Activated T-cell treated with anti-CD3 and anti-CD28 coated beads, Interleukin-2, amount 50 U/mL, for 1 hour (primary cell): Measurements from ENCODE around the gene PMP22.

Experiments
- DNase-seq: peaks from one replicate; pipeline ENCODE4 v3.0.0-alpha.2; 2020

Gene PMP22

DNA sequence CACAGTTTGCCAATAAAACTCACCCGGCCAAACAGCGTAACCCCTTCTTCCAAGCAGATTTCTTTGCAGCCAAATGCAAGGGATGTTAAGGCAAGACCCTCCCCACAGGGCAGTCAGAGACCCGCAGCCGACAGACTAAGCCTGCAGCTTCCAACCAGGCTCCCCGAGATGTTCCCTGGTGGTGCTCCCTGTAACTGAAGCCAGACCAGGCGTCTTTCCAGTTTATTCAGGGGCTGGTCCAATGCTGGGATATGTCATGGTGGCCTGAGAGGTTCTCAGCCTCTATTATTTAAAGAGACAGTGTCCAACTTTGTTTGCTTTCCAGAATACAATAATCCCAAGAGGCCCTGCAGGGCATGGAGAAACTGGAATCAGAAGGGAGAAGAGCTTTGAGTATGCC, at the start of gene PMP22:
Gene PMP22 (minus strand): TSS at position 196 of the 400 bp plus-strand sequence. CDS start 4,599 bp downstream, outside the sequence.
- DNase-seq: no peak

DNA sequence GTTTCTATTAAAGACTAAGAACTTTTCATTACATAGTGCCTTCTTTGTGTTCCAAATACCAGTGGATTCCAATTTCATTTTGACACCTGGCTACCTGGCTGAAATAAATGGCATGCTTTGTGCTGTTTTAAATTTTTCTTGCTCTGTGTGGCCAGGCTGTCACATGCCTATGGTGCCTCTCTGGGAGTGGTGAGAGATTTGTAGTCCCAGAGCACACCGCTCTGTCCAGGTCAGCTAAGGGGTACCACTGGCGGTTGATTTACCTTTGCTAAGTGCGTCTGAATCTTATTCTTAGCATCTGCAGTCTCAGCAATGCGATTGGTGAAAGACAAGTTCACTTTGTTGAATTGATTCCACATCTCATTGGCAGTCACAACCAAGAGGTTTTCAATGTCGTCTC, 46.9 kb upstream of the PMP22 start:
- no peak for DNase-seq

DNA sequence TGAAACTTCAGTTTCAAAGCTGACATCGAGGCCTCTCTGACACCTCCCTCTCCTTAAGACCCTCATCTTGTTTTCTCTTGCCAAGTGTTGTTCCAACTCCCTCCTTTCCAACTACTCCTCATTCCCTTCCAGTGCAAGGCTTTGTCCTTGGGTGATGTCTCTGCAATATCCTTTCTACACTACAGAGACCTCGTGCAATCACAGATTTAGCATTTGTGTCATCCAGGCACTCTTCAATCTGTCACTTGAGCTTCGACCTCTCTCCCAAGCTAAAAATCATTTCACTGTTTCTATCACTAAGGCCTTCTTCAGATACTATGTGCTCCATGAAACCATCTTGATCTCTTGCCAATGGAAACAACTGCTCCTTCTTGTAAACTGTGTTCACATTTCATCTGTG, 44.7 kb upstream of the PMP22 start:
- no peak for DNase-seq

DNA sequence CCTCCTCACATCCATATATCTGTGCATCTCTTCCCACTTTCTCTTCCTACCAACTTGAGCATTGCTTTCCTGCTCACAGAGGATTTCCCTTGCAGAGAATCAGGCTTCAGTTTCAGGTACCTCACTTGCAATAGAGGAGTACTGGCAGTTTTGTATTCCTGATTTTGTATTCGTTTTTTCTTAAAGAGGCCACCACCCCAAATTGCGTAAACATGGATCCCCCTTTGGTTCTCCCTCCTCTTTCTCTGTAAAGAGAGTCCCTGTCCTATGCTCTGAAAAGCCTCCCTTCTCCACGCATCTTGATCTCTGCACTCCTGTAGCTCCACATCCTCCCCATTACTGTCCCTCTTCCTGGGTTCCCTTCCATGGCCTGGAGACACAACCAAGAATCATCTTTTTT, 44.1 kb upstream of the PMP22 start:
- DNase-seq: no peak

DNA sequence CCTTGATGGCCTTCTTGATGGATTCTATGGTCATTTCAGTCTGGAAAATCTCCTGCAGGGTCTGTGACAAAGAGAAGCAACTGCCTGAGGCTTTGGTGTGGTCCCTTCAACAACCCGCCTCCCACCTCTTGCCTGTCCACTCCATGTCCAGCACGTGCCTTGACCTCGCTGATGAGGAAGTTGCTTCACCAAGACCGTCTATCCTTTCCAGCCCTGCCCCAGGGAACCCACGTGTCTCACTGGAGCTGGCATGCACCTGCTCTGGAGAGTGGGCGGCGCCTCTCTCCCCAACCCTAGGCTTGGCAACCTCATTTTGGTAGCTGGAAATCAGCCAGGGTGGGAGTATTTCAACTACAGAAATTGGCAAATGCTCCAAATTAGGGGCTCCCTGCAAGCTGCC, 43.6 kb upstream of the PMP22 start:
- no peak for DNase-seq

DNA sequence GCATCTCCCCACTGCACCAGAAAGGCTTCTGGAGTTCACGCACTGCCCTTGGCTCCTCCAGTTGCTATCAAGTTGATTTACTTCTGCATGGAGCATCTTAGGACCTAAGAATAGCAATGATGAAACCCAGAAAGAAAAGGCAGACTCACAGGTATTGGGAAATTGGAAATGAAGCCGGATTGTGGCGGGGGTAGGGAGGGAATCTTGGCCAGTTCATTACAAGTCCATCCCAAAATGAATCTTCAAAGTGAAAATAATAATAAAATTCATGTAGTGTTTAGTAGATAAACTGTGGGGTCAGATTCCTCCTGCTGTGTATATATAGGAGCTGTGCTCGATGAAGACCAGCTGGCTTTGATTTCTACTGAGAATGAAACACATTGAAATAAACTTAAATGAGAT, 42.6 kb upstream of the PMP22 start:
- no peak for DNase-seq

DNA sequence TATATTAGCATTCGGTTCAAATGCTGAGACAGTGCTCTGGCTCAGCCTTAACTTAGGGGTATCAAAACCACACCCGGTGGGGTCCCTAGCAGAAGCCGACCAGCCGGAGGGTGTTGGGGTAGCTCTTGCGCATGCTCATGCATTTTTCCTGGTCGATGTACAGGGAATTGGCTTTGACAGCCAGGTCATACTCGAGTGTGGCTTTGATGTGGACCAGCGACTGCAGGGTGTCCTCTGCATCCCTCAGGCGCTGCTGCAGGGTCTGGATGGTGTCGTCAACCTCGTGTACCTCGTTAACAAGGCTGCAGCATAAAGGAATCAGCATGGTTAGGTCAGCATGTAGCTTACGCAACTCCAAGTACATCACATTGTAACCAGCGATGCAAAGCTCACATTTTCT, 38.7 kb upstream of the PMP22 start:
- DNase-seq: no peak

DNA sequence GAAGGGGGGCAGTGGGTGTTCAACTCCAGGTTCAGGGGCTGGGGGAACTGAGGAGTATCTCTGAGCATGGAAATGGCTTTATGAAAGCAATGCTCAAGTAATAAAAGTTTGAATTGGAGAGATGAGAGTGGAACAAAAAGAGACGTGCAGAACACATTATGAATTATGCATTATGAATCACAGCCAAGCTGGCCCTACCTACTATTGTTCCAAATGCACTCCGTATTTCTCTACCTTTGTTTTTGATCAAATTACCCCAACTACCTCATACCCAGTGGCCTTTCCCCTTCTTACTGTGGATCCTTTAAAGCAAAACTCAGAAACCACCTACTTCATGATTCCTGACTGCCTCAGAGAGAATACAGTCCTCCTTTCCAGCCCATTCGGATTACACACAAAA, 38.1 kb upstream of the PMP22 start:
- DNase-seq: no peak

DNA sequence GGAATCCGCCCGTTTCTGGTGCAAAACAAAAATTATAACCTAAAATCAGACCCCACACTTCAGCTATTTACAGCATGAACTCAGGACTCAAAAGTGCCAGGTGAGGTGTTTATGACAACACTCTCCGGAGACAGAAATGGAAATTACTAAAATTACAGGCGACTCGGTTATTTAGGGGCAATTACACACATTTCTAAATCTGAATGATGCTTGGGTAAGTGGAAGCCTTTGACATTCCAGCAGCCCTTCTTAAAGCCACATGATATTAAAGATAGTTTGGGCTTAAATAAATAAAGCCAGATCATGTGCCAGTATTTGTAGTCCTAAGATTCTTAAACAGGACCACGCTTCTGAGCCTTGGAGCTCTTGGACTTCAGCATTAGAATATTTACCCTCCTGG, 36.7 kb upstream of the PMP22 start:
- no peak for DNase-seq

DNA sequence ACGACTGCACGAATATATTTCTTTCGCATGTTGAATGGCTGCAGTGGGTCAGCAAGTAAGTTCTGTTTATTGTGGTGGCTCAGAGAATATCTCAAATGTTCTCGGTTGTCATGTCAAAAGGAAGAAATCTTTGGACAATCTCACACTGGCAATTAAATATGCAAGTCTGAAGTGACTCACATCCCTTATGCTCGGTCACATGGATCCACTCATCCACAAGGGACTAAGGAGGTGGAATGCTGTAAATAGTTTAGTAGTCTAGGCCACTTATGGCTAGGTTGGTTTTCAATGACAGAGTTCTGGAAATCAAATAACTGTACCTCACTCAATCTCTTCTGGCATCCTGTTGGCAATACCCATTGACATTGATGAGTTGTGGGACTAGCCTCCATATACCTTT, 33.0 kb upstream of the PMP22 start:
- DNase-seq: no peak

DNA sequence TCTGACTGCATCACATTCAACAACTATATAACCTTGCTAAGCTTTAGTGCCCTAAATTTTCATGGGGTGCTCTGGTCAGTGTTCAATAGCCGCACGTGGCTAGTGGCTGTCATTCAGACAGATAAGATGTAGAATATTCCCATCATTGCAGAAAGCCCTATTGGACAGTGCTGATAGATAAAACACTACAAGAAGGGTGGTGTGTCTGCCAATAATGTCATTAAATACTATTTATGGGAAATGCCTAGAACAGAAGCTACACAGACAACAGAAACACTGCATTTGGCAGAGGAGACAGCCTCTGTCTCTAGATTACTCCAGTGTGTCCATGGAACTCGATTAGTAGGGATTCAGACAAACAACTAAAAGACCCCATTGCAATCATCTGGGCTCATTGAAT, 28.4 kb upstream of the PMP22 start:
- no peak for DNase-seq

DNA sequence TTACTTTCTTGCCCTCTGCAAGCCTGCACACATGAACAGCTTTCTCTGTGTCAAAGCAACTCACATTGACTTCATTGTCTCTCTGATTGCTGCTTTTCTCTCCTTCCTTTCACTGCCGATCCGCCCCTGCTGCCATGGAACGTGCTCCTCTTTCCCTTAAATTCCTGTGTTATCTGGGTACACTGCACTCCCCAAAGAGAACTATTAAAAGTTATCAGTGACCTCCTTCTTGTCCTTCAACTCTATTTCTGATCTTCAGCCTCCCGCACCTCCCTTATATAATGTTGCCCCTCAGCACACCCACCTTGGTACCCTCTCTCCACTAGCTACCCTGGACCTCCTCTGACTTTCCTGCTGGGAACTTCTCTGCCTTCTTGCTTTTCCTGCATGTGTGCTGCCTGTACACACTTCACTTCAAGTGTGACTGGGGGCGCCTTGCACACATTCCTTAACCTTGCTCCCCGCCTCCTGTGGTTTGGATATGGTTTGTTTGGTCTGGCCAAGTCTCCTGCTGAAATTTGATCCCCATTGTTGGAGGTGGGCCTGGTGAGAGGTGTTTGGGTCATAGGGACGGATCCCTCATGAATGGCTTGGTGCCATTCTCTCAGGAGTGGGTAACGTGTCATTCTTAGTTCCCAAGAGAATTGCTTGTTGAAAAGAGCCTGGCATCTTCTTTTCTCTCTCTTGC, 26.7 kb upstream of the PMP22 start:
- no peak for DNase-seq

DNA sequence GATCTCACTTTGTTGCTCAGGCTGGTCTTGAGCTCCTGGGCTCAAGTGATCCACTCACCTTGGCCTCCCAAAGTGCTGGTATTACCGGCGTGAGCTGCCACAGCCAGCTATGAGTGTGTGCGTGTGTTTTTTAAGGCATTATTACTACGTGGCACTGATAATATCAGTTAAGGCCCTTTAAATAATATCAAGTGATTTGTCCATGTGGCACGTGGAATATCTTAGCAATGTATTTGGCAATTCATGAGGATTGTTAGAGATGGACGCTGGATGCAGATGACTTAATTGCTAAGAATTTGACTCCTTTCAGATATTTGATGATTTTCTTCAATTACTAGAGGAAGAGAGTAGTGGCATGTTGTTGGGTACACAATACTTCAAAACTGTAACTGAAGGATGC, 25.5 kb upstream of the PMP22 start:
- DNase-seq: no peak

DNA sequence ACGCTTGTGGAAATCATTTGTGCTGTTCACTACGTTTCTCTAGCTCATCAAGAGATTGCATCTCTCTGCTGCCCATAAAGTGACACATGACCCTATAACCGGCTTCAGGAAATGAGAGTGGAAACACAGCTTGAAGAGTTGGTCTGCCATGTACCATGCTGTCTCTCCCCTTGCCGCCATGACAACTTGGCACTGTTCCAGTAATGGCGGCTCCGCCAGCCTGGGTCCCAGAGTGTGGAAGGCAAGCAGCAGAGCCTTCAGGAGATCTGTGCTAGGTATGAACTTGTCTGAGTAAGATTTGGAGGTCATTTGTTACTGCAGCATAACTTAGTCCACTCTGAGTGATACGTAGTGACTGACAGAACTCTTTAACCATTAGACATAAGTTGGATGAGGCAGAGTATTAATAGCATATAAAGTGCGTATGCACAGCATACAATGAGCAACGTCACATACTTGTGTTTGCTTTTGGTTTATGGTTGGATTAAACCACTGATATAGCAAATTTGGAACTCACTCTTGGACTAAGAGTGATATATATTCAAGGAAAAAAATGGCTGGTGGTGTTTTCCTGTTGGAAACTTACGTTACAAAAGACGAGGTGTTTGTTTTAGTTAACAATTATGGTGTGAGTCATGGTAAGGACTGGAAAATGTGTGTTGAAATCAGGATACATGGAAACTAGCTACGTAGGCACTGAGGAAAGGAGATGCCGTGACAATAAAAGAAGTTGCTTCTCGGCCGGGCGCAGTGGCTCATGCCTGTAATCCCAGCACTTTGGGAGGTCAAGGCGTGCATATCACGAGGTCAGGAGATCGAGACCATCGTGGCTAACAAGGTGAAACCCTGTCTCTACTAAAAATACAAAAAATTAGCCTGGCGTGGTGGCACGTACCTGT, 24.4 kb upstream of the PMP22 start:
- DNase-seq: no peak

DNA sequence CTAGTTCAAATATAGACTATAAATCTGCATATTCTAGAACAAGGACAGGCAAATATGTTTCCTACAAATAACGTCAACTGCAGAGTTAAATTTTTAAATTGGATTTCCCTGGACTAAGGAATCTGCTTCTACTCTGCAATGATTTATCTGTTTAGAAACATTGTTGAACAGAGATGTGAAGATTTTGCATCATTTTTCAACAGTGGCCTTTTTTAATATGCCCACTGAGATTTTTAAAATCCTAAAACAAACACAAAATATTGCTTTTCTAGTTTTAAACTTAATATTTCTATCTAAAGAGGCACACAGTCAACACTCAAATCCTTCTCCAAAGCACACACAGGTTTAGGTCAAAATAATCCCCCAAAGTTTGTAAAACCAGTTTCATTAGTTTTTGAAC, 23.7 kb upstream of the PMP22 start:
- no peak for DNase-seq

DNA sequence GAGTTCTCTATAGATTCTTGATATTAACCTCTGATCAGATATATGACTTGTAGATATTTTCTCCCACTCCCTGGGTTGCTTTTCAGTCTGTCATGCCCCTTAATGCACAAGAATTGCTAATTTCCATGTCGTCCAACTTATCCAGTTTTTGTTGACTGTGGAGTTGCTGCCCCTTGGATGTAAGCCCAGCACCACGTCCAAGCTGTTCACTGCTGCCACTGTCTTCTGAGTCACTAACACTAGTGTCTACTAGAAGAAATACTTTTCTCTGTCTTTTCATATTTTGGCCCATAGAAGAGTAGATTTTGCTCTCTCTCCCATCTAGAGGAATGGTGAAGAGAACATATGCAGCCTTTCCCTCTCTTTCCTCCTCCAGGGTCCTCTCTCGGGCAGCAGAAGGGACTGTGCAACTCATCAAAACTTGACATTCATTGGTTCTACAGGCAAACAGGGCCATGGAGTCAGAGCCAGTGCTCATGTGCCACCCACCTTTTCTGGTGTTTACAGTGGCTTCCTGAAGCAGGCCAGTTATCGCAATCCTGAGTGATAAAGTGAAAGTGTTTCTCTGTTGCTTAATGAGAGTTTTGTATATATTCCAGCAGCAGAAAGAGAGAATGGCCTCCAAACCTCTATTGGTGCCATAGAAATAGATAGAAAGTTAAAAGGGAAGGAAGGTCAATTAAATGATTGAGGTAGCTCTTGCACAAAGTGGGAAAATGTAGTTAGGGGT, 22.6 kb upstream of the PMP22 start:
- DNase-seq: no peak

DNA sequence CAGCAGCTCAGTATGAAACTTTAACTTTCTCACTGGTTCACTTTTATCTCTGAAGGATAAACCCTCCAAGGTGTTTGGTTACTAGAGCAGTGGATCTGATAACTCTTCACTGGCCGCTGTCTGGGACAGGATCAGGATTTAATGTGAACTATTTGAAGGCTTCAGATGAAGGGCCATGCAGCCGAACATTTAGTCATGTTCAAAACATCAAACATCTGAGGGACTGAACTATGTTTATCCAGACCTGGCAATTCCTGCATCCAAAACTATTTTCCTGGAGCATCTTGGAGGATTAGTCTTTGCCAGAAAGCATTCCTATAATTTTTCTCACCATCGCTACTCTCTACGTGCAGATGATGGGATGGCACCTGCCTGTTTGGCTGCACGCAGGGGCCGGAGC, 20.3 kb upstream of the PMP22 start:
- no peak for DNase-seq

DNA sequence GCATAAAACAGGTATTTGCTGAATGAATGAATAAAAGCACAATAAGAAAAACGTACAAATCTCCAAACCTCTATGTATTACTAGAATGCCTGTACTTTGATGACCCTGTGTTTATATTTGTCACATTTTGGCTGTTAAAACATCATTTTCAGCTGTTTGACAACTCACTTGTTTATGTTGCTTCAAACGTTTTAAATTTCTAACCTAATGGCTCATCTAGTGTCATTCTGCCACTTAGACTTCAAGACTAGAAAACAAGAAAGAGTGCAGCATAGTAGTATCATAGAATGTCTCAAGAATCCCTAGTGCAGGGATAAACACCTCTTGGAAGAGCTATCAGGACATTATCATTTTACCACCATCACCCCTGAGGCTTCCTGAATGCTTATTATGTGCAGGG, 19.4 kb upstream of the PMP22 start:
- no peak for DNase-seq

DNA sequence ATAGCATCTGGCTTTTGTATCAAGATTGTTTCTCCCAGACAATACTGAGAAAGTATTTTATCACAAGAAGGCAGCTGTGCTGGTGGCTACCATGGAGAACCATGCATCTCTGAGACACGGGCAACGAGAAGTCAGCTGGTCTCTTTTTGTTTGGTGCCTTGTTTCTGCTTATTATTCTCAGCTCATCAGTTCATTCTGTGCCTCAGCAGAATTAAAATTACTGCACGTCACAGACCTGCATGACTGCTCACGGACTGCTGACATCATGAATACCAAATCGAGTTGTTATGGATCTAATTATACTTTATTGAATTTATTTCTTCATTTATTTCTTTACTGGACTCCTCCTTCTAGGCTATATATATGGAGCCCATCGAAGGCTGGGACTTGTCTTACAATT, 19.0 kb upstream of the PMP22 start:
- DNase-seq: no peak

DNA sequence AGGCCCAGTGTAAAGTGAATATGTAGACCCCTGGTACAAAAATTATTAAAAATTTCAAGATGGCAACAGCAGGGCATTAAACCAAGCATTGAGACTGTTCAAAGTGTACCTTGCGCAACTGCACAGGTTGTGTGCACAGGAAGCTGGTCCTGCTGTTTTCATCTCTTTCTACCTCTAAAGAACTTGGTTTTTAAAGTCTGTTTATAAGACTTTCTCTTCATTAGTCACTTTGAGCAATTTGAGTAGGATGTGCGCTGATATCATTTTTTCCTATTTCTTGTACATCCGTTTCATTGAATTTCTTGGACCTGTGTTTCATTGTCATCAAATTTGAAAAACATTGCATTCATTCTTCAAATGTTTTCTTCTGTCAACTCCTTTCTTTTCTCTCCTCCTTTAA, 16.8 kb upstream of the PMP22 start:
- no peak for DNase-seq

DNA sequence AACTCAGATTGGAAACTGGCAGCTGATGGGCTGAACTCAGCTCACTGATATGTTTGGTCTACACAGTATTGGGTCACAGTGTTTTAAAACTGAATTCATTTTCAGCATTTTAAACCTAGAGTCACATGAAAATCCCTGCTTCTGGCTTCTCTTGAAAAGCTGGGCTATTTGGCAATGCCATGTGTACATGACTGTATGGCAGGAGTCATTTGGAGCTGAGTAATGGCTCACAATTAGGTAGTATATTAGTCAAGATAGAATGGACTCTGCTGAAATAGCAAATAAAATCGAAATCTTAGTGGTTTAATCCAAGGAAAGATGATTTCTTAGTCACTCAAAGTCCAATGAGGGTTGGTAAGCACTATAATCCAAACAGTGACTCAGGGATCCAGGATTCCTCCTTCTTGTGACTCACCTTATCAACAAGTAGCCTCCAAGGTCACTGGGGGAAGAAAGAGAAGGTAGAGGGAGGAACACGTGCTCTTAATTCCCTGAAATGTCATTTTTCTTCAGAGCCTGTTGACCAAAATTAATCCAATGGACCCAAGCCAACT, 13.9 kb upstream of the PMP22 start:
- DNase-seq: no peak

DNA sequence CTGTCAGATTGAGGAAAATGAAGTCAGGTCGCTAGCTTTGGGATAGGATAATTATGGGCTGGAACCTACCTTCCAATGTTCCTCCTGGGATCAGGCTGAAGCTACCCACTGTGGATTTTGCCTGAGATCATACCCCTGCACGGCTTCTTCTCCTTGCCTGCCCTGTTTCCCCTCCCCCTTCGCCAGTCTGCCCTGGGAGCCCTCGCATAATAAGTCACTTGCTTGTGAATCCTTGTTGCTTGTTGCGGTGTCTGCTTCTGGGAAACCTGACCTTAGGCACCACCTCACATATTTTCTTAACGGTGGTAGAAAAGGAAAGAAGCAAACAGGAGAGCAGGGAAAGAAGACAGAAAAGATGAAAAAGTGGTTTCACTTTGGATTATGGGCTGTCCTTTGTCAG, 13.3 kb upstream of the PMP22 start:
- DNase-seq: no peak

DNA sequence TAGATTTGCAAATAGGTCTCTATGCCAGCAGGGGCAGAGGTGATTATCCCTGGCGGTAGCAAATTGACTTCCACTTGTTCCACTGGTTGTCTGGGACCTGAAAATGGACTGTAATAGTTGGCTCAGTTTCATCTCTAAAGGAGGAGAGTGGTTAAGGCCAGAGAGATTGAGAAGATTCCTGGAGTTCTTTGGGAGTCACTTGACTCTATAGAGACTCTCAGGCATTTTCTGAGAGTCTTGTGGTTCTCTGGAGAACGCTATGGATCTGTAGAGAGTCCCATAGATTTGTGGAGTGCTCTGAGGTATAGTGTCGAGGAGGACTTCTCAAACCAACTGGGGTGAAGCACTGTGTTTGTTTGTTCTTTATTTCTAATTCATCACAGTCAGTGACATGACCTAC, 8.9 kb upstream of the PMP22 start:
- DNase-seq: no peak
